C1 segment of cervical spinal cord (tissue), 14 donors: ENCODE measurements around the gene NEDD4L.

ENCODE experiments used
- DNase-seq, 14 donors: peaks; one replicate each; lab custom pipeline; 2025; lab: John Stamatoyannopoulos, UW

Gene NEDD4L

GRCh38 chr18:58285449-58286130 is 241.6 kb downstream of the NEDD4L start:
- DNase-seq, result no peak

GRCh38 chr18:58286632-58287352 is 242.8 kb downstream of the NEDD4L start:
- DNase-seq, result no peak

DNA sequence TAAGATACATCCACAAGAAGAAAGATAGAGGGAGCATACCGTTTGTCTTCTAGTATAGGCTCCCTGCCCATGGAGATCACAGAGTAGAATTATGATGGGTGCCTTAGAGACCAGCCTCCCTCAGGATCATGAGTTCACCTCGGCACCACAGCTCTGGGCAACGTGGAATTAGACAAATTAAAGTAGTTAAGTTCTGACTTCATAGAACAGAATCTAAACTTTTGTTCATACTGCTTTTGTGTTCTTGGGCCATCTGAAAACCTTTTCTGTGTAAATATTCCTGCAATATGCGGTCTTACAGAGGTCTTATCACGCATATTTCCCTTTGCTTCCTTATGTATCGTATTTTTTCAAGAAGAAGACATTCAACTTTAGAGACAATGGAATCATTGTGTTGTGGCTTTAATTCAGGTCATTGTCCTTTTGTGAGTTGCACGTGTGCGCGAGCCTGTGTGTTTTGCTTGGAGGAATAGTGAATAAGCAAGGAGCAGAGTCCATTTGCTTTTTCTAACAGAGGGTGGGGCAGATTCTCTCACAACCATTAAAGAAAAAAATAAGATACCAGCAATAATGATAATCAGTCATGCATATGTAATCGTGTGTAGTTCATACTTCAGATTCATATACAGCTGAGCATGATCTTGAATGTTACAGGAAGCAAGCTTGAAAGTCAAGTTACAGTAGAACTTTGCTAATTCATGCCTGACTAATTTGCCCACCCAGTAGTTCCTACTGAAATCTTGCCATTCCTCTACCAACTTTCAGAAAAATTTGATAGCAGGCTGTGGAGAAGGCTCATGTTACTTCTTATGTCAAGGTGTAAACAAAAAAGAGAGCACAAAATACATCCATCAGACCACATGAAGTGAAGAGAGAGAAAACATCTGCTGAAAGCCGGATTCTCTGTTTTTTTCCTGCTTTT is 243.6 kb downstream of the NEDD4L start:
- no peak for DNase-seq

- DNase-seq, result no peak
These were observed 245.1 kb downstream of the NEDD4L start for GRCh38 chr18:58288921-58289797.

DNA sequence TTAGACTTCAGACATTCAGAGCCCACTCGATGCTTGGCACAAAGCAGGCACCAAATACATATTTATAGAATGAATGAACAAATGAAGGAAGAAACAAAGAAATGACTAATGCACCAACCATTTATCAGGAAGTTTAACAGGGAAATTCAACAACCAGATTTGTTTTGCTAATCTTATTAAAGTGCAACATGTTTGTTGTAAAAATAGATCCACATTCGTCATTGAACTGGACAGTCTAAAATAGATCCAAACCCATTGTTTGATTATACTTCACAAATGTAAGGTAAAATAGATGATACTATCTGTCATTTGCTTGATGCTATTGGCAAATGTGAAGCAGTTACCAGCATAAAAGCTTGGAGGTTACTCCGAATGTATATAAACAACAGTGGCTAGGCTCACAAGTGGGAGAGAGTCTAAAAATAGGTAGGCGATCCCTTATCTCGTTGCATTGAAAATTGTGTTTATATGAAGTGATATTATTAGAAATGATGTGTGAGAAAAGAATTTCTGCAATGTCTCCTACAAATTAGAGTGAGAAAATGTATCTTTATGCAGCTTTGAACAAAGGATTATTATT is 246.2 kb downstream of the NEDD4L start:
- DNase-seq, result no peak

- DNase-seq, result no peak
These were observed 247.1 kb downstream of the NEDD4L start for GRCh38 chr18:58291131-58291530.

- no peak for DNase-seq
These were observed 248.6 kb downstream of the NEDD4L start for GRCh38 chr18:58292638-58293037.

DNA sequence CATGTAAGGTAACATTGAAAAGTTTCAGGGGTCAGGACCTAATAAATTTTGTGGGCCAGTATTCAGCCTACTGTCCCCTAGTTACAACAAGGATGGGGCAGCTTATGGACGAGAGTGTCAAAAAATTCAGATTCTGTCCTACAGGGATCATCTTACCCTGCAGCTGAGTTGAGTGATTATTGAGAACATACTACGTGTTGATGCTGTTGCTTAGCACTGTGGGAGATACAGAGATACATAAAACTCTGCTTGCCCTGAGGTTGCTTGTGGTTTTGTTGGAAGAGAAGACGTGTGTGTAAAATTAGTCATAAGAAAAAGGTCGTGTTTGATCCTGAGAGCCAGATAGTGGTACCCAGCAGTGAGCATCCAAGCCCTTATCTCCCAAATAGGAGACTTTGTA is 253.2 kb downstream of the NEDD4L start:
- no peak for DNase-seq

DNA sequence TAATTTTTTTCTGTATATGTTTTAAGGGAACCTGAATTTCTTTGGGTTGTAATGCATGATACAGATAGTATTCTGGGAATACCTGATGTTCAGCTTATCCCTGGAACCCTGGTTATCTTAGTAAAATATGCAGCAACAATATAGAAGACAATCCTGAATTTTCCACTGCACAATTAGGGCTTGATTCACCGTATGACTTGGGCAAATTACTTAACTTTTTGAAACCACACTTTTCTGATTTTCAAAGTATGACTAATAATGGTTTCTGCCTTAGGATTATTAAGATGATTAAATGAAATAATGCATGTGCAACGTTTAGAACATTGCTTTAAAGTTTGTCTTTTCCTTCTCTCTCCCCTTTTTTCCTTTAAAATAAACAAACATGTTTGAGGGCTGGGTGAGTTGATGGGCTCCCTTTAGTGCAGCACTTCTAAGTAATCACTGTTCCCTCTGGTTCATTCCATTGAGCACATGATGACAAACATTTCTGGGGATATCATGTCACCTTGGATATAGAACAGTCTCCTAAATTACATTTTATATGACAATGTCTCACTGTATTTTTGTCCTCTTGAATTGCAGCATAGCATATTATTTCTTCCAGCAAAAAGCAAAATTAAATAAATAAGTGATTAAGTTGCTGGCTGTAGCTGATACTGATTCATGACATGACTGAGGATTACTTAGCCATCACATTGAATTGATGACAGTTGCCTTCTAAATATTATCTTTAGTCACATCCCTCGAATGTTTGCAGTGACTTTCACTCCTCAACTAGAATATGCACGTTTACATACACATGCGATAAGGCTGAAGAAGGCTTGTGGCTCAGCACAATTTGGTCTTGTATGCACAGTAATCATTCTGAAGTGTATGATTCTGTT is 254.5 kb downstream of the NEDD4L start:
- DNase-seq, result no peak

DNA sequence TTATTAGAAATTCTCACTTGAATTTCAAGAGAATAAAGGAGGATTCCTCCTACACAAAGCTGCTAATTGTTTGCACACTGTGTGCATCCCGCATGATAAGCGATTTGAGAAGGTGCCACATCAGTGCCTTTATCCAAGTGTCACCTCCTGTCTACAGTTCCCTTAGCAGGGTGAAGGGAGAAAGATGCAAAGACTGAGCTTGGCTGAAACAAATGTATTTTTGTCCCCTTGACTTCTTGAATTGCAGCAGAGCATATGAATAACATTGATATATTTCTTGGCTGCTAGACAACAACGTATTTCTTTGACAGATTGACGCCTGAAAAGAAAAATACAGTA is 255.1 kb downstream of the NEDD4L start:
- no peak for DNase-seq

DNA sequence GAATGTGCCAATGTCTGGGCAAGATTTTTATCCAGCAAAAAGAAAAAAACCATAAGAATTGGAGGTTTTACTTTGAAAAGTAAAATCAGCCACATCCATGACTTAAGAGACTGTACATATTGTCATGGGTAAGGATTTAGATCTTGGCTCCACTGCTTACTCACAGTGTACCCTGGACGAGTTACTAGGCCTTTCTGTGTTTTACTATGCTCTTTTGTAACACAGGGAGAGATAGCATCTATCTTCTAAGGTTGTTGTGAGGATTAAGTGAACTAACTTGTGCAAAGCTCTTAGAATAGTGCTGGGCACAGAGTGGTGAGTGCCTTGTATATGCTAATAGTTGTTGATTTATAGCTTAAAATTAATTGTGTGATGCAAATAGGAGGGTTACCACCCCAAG is 255.9 kb downstream of the NEDD4L start:
- DNase-seq, result no peak

GRCh38 chr18:58300867-58301266 is 256.8 kb downstream of the NEDD4L start:
- DNase-seq, result no peak

- DNase-seq, result no peak
These were observed 258.8 kb downstream of the NEDD4L start for GRCh38 chr18:58302811-58303210.

GRCh38 chr18:58303363-58303762 is 259.3 kb downstream of the NEDD4L start:
- no peak for DNase-seq

- no peak for DNase-seq
These were observed 261.8 kb downstream of the NEDD4L start for GRCh38 chr18:58305792-58306191.

DNA sequence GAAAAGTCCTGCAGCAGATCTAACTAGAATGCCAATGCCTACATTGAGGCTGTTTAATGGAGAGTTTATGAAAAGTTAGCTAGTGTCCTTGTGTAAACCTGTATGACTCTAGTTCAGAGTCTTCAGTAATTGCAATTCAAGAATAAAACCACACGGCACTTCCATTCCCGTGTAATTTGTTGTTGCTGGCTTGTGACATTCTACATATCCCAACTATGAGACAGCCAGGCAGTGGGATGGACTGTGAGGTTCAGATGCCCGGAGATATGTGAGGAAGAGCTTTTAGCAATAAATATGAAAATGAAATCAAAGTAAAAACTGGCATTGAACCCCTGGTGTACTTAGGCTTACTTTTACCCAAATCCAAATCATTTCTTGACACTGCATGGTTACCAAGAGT is 263.4 kb downstream of the NEDD4L start:
- no peak for DNase-seq

GRCh38 chr18:58308463-58308862 is 264.4 kb downstream of the NEDD4L start:
- peak in 1 of 14 donors; percentile 45 for DNase-seq

- no peak for DNase-seq
These were observed 265.1 kb downstream of the NEDD4L start for GRCh38 chr18:58309099-58309498.

DNA sequence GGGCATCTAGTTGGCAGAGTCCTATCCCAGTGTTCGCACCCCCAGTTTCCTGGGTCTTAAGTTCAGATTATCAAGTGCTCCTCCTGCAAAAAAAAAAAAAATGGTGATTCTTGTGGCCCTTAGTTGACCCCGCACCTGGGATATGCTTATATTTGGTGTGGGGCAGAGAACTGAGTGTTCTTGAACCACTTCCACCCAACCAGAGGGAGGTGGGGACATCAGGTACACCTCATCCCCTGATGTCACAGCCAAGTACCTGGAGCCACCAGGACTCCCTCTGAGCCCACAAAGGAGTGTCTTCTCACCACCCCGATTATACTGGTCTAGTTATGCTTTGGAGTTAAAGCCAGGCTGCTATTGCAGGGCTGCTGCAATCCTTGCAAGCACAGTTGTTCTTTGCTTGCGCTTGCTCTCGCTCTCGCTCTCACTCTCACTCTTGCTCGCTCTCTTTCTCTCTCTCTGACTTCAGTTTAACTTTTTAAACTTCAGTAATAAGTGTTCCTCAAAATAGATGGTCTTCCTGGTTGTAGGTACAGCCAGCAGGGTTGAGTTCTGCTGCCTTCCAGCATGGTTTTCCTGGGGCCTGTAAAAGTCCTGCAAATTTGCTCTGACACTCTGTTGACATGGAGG is 265.7 kb downstream of the NEDD4L start:
- DNase-seq, result peak in 1 of 14 donors; percentile 58
